ENCODE data around the gene IL37. TPM values are rescaled to one million over a fixed set of nuclear protein-coding genes. Genes with fewer than 3 reads are reported as not detected.
A peak's percentile ranks its signal among the peaks of the same experiment; 100 is the strongest.

Gene IL37
- total RNA-seq, 3 donors from 2014 or later = 0.67 to 0.82 TPM; not detected in 1

- ATAC-seq (no peak), DNase-seq (no peak)
- Histone ChIP-seq H3K4me1 (ENCODE audit: low read depth) (no peaks in the 10 kb centered on the region), H3K4me3 (no peak overlapping the region), H3K9me3 (no peaks in the 10 kb centered on the region), H3K36me3 (ENCODE audit: low read depth) (no peaks in the 10 kb centered on the region)
- TF ChIP-seq CTCF (IDR thresholded peaks at IDR 0.05) = no peak
- intact Hi-C loops (cut with DNase I, micrococcal nuclease) = loop anchor here in 1 of 2 donors (10.0 kb wide), 1 partner anchor 54 kb away; no protein-coding TSS in a partner anchor
Measured at GRCh38 chr2:112938904-112939303, 27.9 kb downstream of the IL37 start.

- intact Hi-C loops (cut with DNase I, micrococcal nuclease) = loop anchor here in 1 of 2 donors (10.0 kb wide), 1 partner anchor 55 kb away; no protein-coding TSS in a partner anchor
- no peak for TF ChIP-seq CTCF (IDR thresholded peaks at IDR 0.05)
- H3K9me3 ChIP-seq = no peaks in the 10 kb centered on the region
- ATAC-seq (no peak), DNase-seq (no peak)
- no peaks in the 10 kb centered on the region for H3K4me1 ChIP-seq (ENCODE audit: low read depth)
- no peak overlapping the region for H3K4me3 ChIP-seq
- no peaks in the 10 kb centered on the region for H3K36me3 ChIP-seq (ENCODE audit: low read depth)
Measured at GRCh38 chr2:112939425-112939824, 28.5 kb downstream of the IL37 start.

- intact Hi-C loops (cut with DNase I, micrococcal nuclease) = loop anchor here (5.0 to 10.0 kb wide), 2 partner anchors 189 to 196 kb away; no protein-coding TSS in a partner anchor
- TF ChIP-seq CTCF (IDR thresholded peaks at IDR 0.05) = no peak
- no peak for ATAC-seq
Measured at GRCh38 chr2:112940859-112941625, 30.1 kb downstream of the IL37 start.

GRCh38 chr2:112941753-112942653, 31.0 kb downstream of the IL37 start:
- Histone ChIP-seq H3K9me3 (peaks cover 10% of the 10 kb centered on the region), H3K4me1 (ENCODE audit: low read depth) (no peaks in the 10 kb centered on the region), H3K36me3 (ENCODE audit: low read depth) (no peaks in the 10 kb centered on the region), H3K4me3 (no peak overlapping the region)
- intact Hi-C loops (cut with DNase I, micrococcal nuclease) = loop anchor here (5.0 to 10.0 kb wide), 2 partner anchors 190 to 197 kb away; no protein-coding TSS in a partner anchor
- DNase-seq = peak; percentile 81 to 94 (median 89)
- peak; percentile 99 for ATAC-seq
- peak; percentile 74 for TF ChIP-seq CTCF (IDR thresholded peaks at IDR 0.05)

More at GRCh38 chr2:112940859-112941625, 30.1 kb downstream of the IL37 start:
- H3K9me3 ChIP-seq = peaks cover 5% of the 10 kb centered on the region
- DNase-seq = no peak
- H3K4me1 ChIP-seq (ENCODE audit: low read depth) = no peaks in the 10 kb centered on the region
- no peak overlapping the region for H3K4me3 ChIP-seq
- H3K36me3 ChIP-seq (ENCODE audit: low read depth) = no peaks in the 10 kb centered on the region

DNA sequence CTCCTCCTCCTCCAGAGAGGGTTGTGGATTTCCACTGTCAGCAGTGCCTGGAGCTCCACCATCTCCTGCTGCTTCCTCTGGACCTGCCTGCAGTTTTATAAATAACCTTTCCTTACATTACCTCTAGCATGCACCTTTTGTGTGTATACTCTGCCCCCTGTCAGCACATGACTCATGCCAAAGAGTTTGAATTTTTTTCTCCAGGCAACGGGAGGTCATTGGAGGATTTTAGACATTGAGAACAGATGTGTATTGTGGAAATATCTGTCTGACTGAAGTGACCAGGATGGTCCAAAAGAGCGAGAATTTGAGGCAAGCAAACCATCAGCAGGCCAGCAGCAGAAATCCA, 31.7 kb downstream of the IL37 start:
- H3K4me3 ChIP-seq = no peak overlapping the region
- intact Hi-C loops (cut with DNase I, micrococcal nuclease) = loop anchor here (5.0 to 10.0 kb wide), 2 partner anchors 190 to 198 kb away; no protein-coding TSS in a partner anchor
- ATAC-seq (peak; percentile 25), DNase-seq (no peak)
- no peaks in the 10 kb centered on the region for H3K4me1 ChIP-seq (ENCODE audit: low read depth)
- no peaks in the 10 kb centered on the region for H3K36me3 ChIP-seq (ENCODE audit: low read depth)
- H3K9me3 ChIP-seq = peaks cover 16% of the 10 kb centered on the region
- no peak for TF ChIP-seq CTCF (IDR thresholded peaks at IDR 0.05)
